GM12878 (cell line): ENCODE measurements around the gene EFCAB10. TPM values are rescaled to one million over a fixed set of nuclear protein-coding genes. Genes with fewer than 3 reads are reported as not detected.
A peak's percentile ranks its signal among the peaks of the same experiment; 100 is the strongest.

ENCODE experiments used
- CBFB ChIP-seq: IDR thresholded peaks from 2 replicates; pipeline ENCODE4 v1.6.1; 2016; ENCODE audit warnings: antibody characterized with exemption, low read depth
- CEBPB ChIP-seq, 2 experiments: fragments of 150-350 bp in 1 of 2; IDR thresholded peaks; 2 replicates each; pipeline ENCODE4 v1.6.1; 2012 to 2014; ENCODE audit warnings: low read depth in 2 of 2, low read length in 2 of 2, borderline replicate concordance in 1 of 2, inconsistent platforms in 1 of 2
- E2F4 ChIP-seq: IDR thresholded peaks from 2 replicates; pipeline ENCODE4 v1.6.1; 2012; ENCODE audit warnings: low read depth, low read length, improper control_type of control experiment
- EP300 ChIP-seq, 2 experiments: fragments of 150-350 bp in 1 of 2; IDR thresholded peaks; 2 replicates each; pipeline ENCODE4 v1.6.1; 2011 to 2012; ENCODE audit warnings: low read depth in 2 of 2, low read length in 2 of 2, borderline replicate concordance in 1 of 2, improper control_type of control experiment in 1 of 2, inconsistent platforms in 1 of 2; ENCODE audit not compliant: control insufficient read depth in 1 of 2
- FOS ChIP-seq: IDR thresholded peaks from 3 replicates; pipeline ENCODE4 v1.6.1; 2011; ENCODE audit warnings: borderline replicate concordance; ENCODE audit not compliant: insufficient read length; ENCODE audit errors: extremely low read depth
- GABPA ChIP-seq: IDR thresholded peaks from 2 replicates; pipeline ENCODE4 v1.6.1; 2014; ENCODE audit warnings: antibody characterized with exemption, low read depth, mild to moderate bottlenecking, inconsistent platforms
- NFYA ChIP-seq: IDR thresholded peaks from 2 replicates; pipeline ENCODE4 v1.6.1; 2011; ENCODE audit warnings: low read depth, mild to moderate bottlenecking, low read length, improper control_type of control experiment, borderline replicate concordance
- NR2C1 ChIP-seq: fragments of 450-650 bp; IDR thresholded peaks from 2 replicates; pipeline ENCODE4 v1.6.1; 2017; ENCODE audit warnings: antibody characterized with exemption, mild to moderate bottlenecking, moderate library complexity
- PBX3 ChIP-seq: IDR thresholded peaks from 2 replicates; pipeline ENCODE4 v1.6.1; 2011; ENCODE audit warnings: mild to moderate bottlenecking, low read depth, low read length, moderate library complexity; ENCODE audit not compliant: insufficient replicate concordance
- POLR2AphosphoS5 ChIP-seq: IDR thresholded peaks from 2 replicates; pipeline ENCODE4 v1.6.1; 2011; ENCODE audit warnings: mild to moderate bottlenecking, low read length, inconsistent platforms
- SIX5 ChIP-seq: IDR thresholded peaks from 2 replicates; pipeline ENCODE4 v1.6.1; 2011; ENCODE audit warnings: mild to moderate bottlenecking, low read depth, low read length, moderate library complexity; ENCODE audit not compliant: severe bottlenecking
- TAF1 ChIP-seq: IDR thresholded peaks from 2 replicates; pipeline ENCODE4 v1.6.1; 2011; ENCODE audit warnings: mild to moderate bottlenecking, low read depth, low read length, borderline replicate concordance
- TCF7 ChIP-seq: IDR thresholded peaks from 2 replicates; pipeline ENCODE4 v1.6.1; 2014; ENCODE audit warnings: antibody characterized with exemption, borderline replicate concordance
- USF2 ChIP-seq: IDR thresholded peaks from 2 replicates; pipeline ENCODE4 v1.6.1; 2011; ENCODE audit warnings: low read depth, low read length, improper control_type of control experiment, borderline replicate concordance
- ZBED1 ChIP-seq: IDR thresholded peaks from 2 replicates; pipeline ENCODE4 v1.6.1; 2016; ENCODE audit warnings: borderline replicate concordance
- polyA plus RNA-seq, 11 experiments: library from polyadenylated mRNA; depleted of rRNA in 4 of 11; unstranded in 6 of 11; stranded (reverse) in 5 of 11; fragments of >200 nt; fragmentation: Nextera tagmentation in 4 of 11; fragmentation: Illumina TruSeq in 1 of 11; extraction: Ambion mirVana in 4 of 11; extraction: Trizol in 1 of 11; gene quantifications; 1 replicate in 1 of 11; 2 replicates in 10 of 11; pipeline versions ENCODE4 v1.2.1 to v1.2.3, GENCODE V29; 2011 to 2016; ENCODE audit warnings: inconsistent platforms in 2 of 11, missing spikeins in 2 of 11, low read depth in 1 of 11
- total RNA-seq, 4 experiments: library from RNA; depleted of rRNA in 3 of 4; stranded (reverse); fragments of >200 nt in 3 of 4; fragmentation: Illumina TruSeq in 1 of 4; extraction: Trizol in 1 of 4; gene quantifications; 2 replicates each; pipeline versions ENCODE4 v1.2.1 to v1.2.3, GENCODE V29; 2013 to 2021
- TF ChIP-seq, protein P1 (sequence below): fragments of 450-650 bp; IDR thresholded peaks from 2 replicates; pipeline ENCODE4 v1.6.1; 2017; ENCODE audit warnings: mild to moderate bottlenecking, moderate library complexity
- TF ChIP-seq, protein P2 (sequence below): fragments of 450-650 bp; IDR thresholded peaks from 2 replicates; pipeline ENCODE4 v1.6.1; 2017; ENCODE audit warnings: antibody characterized with exemption, mild to moderate bottlenecking, moderate library complexity

Gene EFCAB10
- total and polyA plus RNA-seq, 10 of the 15 experiments (the other 5 are each of a cell fraction or from before 2014, with no cell fraction given): 0.38 to 1.0 (median 0.54) TPM; not detected in 6

DNA sequence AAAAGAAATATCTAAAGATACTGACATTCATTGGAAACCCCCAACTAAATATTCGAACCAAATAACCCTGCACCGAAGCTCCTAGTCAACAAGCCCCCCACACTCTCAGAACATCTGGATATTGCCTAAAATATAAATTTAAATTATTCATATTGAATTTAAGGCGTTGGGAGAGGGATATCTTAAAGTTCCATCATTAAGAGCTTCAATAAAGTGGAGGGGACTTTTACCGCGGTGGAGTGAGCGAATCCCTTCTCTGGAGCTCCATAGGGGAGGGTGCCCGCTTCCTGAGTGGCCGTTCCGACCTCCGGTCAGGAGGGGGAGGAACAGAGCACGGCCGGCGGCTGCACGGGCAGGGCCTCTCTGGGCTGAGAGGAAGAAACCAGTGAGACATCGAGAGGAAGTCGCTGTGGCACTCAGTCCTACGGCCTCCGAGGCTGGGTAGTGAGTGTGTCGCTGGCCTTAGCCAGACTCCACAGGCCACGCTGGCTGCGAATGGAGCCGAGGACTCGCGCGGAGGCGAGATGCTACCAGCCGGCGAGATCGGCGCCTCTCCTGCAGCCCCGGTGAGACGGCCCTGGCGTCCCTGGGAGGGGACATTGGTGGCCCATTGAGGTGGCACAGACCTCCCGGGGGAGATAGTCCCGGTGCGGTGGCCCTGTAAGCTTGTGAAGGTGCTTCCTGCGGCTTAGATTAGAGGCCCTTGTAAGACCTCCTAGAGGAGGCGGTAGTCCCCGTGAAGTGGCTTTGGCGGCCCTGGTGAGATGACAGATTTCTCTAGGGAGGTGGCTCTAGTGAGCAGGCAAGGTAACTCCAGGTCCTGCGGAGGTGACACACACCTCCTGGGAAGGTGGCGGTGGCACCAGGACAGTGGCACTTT is 49.3 kb downstream of the EFCAB10 start, which contains the start of gene RINT1 (continued):
- TF ChIP-seq, protein P1, sequence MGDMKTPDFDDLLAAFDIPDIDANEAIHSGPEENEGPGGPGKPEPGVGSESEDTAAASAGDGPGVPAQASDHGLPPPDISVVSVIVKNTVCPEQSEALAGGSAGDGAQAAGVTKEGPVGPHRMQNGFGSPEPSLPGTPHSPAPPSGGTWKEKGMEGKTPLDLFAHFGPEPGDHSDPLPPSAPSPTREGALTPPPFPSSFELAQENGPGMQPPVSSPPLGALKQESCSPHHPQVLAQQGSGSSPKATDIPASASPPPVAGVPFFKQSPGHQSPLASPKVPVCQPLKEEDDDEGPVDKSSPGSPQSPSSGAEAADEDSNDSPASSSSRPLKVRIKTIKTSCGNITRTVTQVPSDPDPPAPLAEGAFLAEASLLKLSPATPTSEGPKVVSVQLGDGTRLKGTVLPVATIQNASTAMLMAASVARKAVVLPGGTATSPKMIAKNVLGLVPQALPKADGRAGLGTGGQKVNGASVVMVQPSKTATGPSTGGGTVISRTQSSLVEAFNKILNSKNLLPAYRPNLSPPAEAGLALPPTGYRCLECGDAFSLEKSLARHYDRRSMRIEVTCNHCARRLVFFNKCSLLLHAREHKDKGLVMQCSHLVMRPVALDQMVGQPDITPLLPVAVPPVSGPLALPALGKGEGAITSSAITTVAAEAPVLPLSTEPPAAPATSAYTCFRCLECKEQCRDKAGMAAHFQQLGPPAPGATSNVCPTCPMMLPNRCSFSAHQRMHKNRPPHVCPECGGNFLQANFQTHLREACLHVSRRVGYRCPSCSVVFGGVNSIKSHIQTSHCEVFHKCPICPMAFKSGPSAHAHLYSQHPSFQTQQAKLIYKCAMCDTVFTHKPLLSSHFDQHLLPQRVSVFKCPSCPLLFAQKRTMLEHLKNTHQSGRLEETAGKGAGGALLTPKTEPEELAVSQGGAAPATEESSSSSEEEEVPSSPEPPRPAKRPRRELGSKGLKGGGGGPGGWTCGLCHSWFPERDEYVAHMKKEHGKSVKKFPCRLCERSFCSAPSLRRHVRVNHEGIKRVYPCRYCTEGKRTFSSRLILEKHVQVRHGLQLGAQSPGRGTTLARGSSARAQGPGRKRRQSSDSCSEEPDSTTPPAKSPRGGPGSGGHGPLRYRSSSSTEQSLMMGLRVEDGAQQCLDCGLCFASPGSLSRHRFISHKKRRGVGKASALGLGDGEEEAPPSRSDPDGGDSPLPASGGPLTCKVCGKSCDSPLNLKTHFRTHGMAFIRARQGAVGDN: peak; percentile 89
- TF ChIP-seq NR2C1 (0 out of 2 replicates have a peak, but pooled peaks have one; percentile 26), EP300 (IDR thresholded peaks at IDR 0.05; ENCODE audit: borderline replicate concordance in 1 of 2, control insufficient read depth in 1 of 2, low read depth in 2 of 2, low read length in 2 of 2) (0 out of 4 replicates have a peak, but pooled peaks of 1 of the 2 experiments have one; percentile 23), NFYA (no peak), ZBED1 (peak; percentile 79; the same call in 1 of the 2 replicates), SIX5 (peak; percentile 30), FOS (no peak), E2F4 (no peak), TCF7 (no peak), USF2 (no peak), CBFB (peak; percentile 78; the same call in 1 of the 2 replicates), PBX3 (no peak), GABPA (peak; percentile 87), CEBPB (IDR thresholded peaks at IDR 0.05; ENCODE audit: borderline replicate concordance in 1 of 2, low read depth in 2 of 2, low read length in 2 of 2) (no peak), POLR2AphosphoS5 (peak; percentile 99), TAF1 (peak; percentile 96)
- TF ChIP-seq, protein P2, sequence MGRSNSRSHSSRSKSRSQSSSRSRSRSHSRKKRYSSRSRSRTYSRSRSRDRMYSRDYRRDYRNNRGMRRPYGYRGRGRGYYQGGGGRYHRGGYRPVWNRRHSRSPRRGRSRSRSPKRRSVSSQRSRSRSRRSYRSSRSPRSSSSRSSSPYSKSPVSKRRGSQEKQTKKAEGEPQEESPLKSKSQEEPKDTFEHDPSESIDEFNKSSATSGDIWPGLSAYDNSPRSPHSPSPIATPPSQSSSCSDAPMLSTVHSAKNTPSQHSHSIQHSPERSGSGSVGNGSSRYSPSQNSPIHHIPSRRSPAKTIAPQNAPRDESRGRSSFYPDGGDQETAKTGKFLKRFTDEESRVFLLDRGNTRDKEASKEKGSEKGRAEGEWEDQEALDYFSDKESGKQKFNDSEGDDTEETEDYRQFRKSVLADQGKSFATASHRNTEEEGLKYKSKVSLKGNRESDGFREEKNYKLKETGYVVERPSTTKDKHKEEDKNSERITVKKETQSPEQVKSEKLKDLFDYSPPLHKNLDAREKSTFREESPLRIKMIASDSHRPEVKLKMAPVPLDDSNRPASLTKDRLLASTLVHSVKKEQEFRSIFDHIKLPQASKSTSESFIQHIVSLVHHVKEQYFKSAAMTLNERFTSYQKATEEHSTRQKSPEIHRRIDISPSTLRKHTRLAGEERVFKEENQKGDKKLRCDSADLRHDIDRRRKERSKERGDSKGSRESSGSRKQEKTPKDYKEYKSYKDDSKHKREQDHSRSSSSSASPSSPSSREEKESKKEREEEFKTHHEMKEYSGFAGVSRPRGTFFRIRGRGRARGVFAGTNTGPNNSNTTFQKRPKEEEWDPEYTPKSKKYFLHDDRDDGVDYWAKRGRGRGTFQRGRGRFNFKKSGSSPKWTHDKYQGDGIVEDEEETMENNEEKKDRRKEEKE: no peak
